GM21737 (cell line): ENCODE measurements around the gene LTBP4.
"Not testable (repeated sequence)": the region's sequence is repeated elsewhere in the genome, so short reads cannot be mapped to it uniquely, and the experiment has no call there.

Experiments
- ATAC-seq: cut with Tn5 transposase; IDR thresholded peaks from one replicate; pipeline ENCODE4 v1.9.1; 2021; ENCODE audit warnings: mild to moderate bottlenecking, moderate library complexity; ENCODE audit not compliant: unreplicated experiment

Gene LTBP4

GRCh38 chr19:40601134-40601974, at the start of gene LTBP4:
Gene LTBP4, plus strand, starts transcription at chr19:40601369. Its CDS starts 19 bp downstream, at chr19:40601388.
- ATAC-seq, result no peak

GRCh38 chr19:40552848-40553247, 48.3 kb upstream of the LTBP4 start:
- ATAC-seq, result no peak

GRCh38 chr19:40553885-40554857, 47.0 kb upstream of the LTBP4 start:
- ATAC-seq, result no peak

- no peak for ATAC-seq
Measured at GRCh38 chr19:40555978-40556689, 45.0 kb upstream of the LTBP4 start.

- ATAC-seq, result no peak
Measured at GRCh38 chr19:40556953-40557530, 44.1 kb upstream of the LTBP4 start.

GRCh38 chr19:40559394-40559793, 41.8 kb upstream of the LTBP4 start:
- no peak for ATAC-seq

GRCh38 chr19:40560092-40560507, 41.1 kb upstream of the LTBP4 start:
- ATAC-seq, result no peak

- ATAC-seq, result no peak
Measured at GRCh38 chr19:40561947-40562346, 39.2 kb upstream of the LTBP4 start.

- not testable (repeated sequence) for ATAC-seq
Measured at GRCh38 chr19:40564535-40564934, 36.6 kb upstream of the LTBP4 start.

GRCh38 chr19:40565355-40565754, 35.8 kb upstream of the LTBP4 start:
- no peak for ATAC-seq

- ATAC-seq, result no peak
Measured at GRCh38 chr19:40565910-40566495, 35.2 kb upstream of the LTBP4 start.

- no peak for ATAC-seq
Measured at GRCh38 chr19:40567040-40567749, 34.0 kb upstream of the LTBP4 start.

GRCh38 chr19:40567750-40568494, 33.2 kb upstream of the LTBP4 start:
- no peak for ATAC-seq

- ATAC-seq, result peak; percentile 73
Measured at GRCh38 chr19:40570313-40571004, 30.7 kb upstream of the LTBP4 start.

- no peak for ATAC-seq
Measured at GRCh38 chr19:40571005-40571318, 30.2 kb upstream of the LTBP4 start.

- ATAC-seq, result no peak
Measured at GRCh38 chr19:40571831-40572495, 29.2 kb upstream of the LTBP4 start.

- ATAC-seq, result no peak
Measured at GRCh38 chr19:40575326-40575725, 25.8 kb upstream of the LTBP4 start.

- peak; percentile 2 for ATAC-seq
Measured at GRCh38 chr19:40576151-40576584, 25.0 kb upstream of the LTBP4 start.
